Hematopoietic multipotent progenitor cell treated with erythropoietin and hydrocortisone succinate and interleukin-3 and kit ligand, for 8 days (in vitro differentiated cells): ENCODE data around the gene TDP1.
"Not testable (repeated sequence)": the region's sequence is repeated elsewhere in the genome, so short reads cannot be mapped to it uniquely, and the experiment has no call there.

Experiments
- DNase-seq: peaks from one replicate; pipeline ENCODE4 v3.0.0-alpha.2; 2015

Gene TDP1

GRCh38 chr14:89992273-89992672 lies 36.5 kb downstream of the TDP1 start:
- DNase-seq = no peak

GRCh38 chr14:89996963-89997362 lies 41.2 kb downstream of the TDP1 start:
- DNase-seq = no peak

GRCh38 chr14:90000935-90001334 lies 45.2 kb downstream of the TDP1 start:
- no peak for DNase-seq

GRCh38 chr14:90003526-90004307 lies 48.0 kb downstream of the TDP1 start:
- no peak for DNase-seq

GRCh38 chr14:90005441-90005840 lies 49.7 kb downstream of the TDP1 start:
- peak; percentile 5 for DNase-seq

GRCh38 chr14:90005939-90006530 lies 50.3 kb downstream of the TDP1 start:
- peak; percentile 89 for DNase-seq

GRCh38 chr14:90017371-90017770 lies 61.6 kb downstream of the TDP1 start:
- DNase-seq = no peak

GRCh38 chr14:90019824-90020523 lies 64.2 kb downstream of the TDP1 start:
- no peak for DNase-seq

- no peak for DNase-seq
Observed at GRCh38 chr14:90023176-90023896, 67.6 kb downstream of the TDP1 start.

- DNase-seq = no peak
Observed at GRCh38 chr14:90024910-90025309, 69.2 kb downstream of the TDP1 start.

- DNase-seq = not testable (repeated sequence)
Observed at GRCh38 chr14:90026608-90027007, 70.9 kb downstream of the TDP1 start.

GRCh38 chr14:90027842-90028241 lies 72.1 kb downstream of the TDP1 start:
- no peak for DNase-seq

- DNase-seq = no peak
Observed at GRCh38 chr14:90034156-90034555, 78.4 kb downstream of the TDP1 start.

- no peak for DNase-seq
Observed at GRCh38 chr14:90034835-90035525, 79.3 kb downstream of the TDP1 start.

GRCh38 chr14:90039253-90040010 lies 83.7 kb downstream of the TDP1 start:
- no peak for DNase-seq

GRCh38 chr14:90040411-90040810 lies 84.7 kb downstream of the TDP1 start:
- DNase-seq = no peak

- DNase-seq = no peak
Observed at GRCh38 chr14:90042496-90043252, 86.9 kb downstream of the TDP1 start.

- DNase-seq = no peak
Observed at GRCh38 chr14:90045616-90046015, 89.9 kb downstream of the TDP1 start.

- no peak for DNase-seq
Observed at GRCh38 chr14:90049390-90049789, 93.7 kb downstream of the TDP1 start.

GRCh38 chr14:90050271-90050670 lies 94.5 kb downstream of the TDP1 start:
- no peak for DNase-seq

GRCh38 chr14:90053044-90053443 lies 97.3 kb downstream of the TDP1 start:
- no peak for DNase-seq
